Mucosa of descending colon (tissue), 3 donors: Measurements from ENCODE around the gene SNRK. TPM values are rescaled to one million over a fixed set of nuclear protein-coding genes. Genes with fewer than 3 reads are reported as not detected.
"Not testable (repeated sequence)": the region's sequence is repeated elsewhere in the genome, so short reads cannot be mapped to it uniquely, and the experiment has no call there.

Experiments used
- ATAC-seq: fragments of 200-7000 bp; cut with Tn5 transposase; one replicate; pipeline ENCODE4 v1.9.1; 2020; ENCODE audit warnings: mild to moderate bottlenecking, moderate library complexity
- DNase-seq, 3 donors: peaks; one replicate each; pipeline ENCODE4 v3.0.0-alpha.2; 2020
- H3K36me3 ChIP-seq: fragments of 200-600 bp; one replicate; pipeline ENCODE4 v1.8.0; 2021; ENCODE audit warnings: low read depth, mild to moderate bottlenecking
- H3K4me1 ChIP-seq: fragments of 200-600 bp; one replicate; pipeline ENCODE4 v1.8.0; 2021; ENCODE audit warnings: low read depth, mild to moderate bottlenecking
- H3K4me3 ChIP-seq: fragments of 200-600 bp; one replicate; pipeline ENCODE4 v1.8.0; 2021; ENCODE audit warnings: mild to moderate bottlenecking
- H3K9me3 ChIP-seq: fragments of 200-600 bp; one replicate; pipeline ENCODE4 v1.8.0; 2021; ENCODE audit warnings: mild to moderate bottlenecking
- intact Hi-C, 2 donors: fragments of 100-400 bp; cut with DNase I in 1 of 2; cut with micrococcal nuclease in 1 of 2; formaldehyde crosslinking; loops; one replicate each; pipeline versions ENCODE4 v1.11.0 to v1.11.1; 2022; cut with DNase I, micrococcal nuclease
- total RNA-seq, 3 donors: library from RNA; stranded (reverse); fragmentation: NEBNext Ultra II Directional in 2 of 3; extraction: Animal tissue kit (Norgen Biotek cat#: 25700) in 2 of 3; gene quantifications; one replicate each; pipeline versions ENCODE4 v1.2.1 to v1.2.4, GENCODE V29; 2021 to 2023
- TF ChIP-seq, protein P1 (sequence below): fragments of 200-600 bp; IDR thresholded peaks from one replicate; pipeline ENCODE4 v1.8.0; 2022; ENCODE audit warnings: antibody characterized with exemption, mild to moderate bottlenecking
- donor health status: DM: no; HTN: no; CAD: no; lungs with moderate emphysema.
- donor health status: DM: no; HTN: no; CAD: no.
- donor health status: DM: no; HTN: yes; CAD: no.

The SNRK gene
- total RNA-seq, 3 donors from 2014 or later = 33.2 to 47.6 (median 35.2) TPM

DNA sequence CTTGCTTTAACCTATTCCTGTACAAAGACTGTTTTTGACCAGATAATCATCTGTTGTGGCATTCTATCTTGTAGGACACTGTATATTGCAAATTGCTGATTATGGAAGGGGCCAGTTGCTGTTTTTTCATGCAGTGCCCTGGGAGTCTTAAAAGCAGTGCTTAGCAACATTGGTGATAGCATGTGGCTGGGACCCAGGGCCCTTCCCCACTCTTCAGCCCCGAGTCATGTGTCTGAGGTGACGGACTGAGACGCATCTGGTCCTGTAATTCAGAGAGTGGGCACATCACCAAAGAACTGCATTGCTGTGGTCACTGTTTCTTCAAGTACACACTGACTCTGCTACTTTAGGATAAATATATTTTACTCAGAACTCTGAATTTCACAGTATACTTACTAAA is 63.4 kb downstream of the SNRK start:
- intact Hi-C loops = no loop called here
- TF ChIP-seq, protein P1, sequence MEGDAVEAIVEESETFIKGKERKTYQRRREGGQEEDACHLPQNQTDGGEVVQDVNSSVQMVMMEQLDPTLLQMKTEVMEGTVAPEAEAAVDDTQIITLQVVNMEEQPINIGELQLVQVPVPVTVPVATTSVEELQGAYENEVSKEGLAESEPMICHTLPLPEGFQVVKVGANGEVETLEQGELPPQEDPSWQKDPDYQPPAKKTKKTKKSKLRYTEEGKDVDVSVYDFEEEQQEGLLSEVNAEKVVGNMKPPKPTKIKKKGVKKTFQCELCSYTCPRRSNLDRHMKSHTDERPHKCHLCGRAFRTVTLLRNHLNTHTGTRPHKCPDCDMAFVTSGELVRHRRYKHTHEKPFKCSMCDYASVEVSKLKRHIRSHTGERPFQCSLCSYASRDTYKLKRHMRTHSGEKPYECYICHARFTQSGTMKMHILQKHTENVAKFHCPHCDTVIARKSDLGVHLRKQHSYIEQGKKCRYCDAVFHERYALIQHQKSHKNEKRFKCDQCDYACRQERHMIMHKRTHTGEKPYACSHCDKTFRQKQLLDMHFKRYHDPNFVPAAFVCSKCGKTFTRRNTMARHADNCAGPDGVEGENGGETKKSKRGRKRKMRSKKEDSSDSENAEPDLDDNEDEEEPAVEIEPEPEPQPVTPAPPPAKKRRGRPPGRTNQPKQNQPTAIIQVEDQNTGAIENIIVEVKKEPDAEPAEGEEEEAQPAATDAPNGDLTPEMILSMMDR = no peak
- no peak for ATAC-seq
- no peaks in the 10 kb centered on the region for H3K4me1 ChIP-seq
- DNase-seq = no peak
- no peaks in the 10 kb centered on the region for H3K36me3 ChIP-seq
- no peak overlapping the region for H3K4me3 ChIP-seq
- H3K9me3 ChIP-seq = peaks cover 17% of the 10 kb centered on the region

DNA sequence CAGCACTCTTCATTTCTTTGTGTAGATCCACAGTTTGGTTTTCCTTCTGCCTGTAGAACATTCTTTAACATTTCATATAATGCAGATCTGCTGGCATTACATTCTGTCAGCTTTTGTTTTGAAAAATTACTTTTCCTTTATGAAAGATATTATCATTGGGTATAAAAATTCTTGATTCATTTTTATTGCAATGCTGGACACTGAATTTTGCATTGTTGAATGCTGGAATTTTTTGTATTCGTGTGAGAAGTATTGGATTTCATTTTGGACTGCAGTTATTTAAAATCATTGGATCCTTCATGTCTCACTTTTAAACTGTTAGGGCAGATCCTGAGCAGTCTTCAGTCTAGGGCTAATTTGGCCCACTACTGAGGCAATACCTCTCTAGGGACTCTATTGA is 67.1 kb downstream of the SNRK start:
- DNase-seq (no peak), ATAC-seq (no peak)
- no peaks in the 10 kb centered on the region for H3K4me1 ChIP-seq
- intact Hi-C loops = no loop called here
- no peaks in the 10 kb centered on the region for H3K36me3 ChIP-seq
- H3K9me3 ChIP-seq = peaks cover 28% of the 10 kb centered on the region
- H3K4me3 ChIP-seq = no peak overlapping the region
- TF ChIP-seq, protein P1 = no peak

DNA sequence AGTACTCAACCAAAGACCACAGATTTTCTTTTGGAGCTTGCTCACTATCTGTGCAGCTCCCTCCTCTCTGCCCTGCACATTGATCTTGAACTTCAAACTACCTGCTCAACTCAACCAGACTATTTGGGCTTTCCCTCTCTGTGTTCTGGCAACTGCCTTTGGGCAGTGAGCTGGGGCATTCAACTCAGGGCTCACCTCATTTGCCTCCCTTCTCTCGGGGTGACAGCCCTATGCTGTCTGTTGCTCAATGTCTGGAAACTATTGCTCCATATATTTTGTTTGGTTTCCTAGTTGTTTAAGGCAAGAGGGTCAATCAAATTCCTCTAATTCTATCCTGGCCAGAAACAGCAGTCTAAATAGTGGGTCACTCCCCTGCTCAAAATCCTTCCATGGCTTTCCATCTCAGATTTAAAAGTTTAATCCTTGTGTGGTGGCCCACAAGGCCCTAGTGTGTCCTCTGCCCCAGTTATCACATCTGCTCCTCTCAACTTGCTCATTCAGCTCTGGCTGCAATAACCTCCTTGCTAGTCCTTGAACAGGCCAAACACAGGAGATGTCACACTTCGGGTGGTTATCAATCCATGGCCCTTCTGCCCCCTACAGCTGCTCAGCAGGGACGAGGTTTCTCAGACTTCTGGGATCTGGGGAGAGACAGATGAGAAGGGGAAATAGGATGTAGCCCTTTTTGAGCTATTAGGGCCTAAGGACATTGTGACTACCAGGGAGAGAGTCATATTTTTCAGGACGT is 67.8 kb downstream of the SNRK start:
- Histone ChIP-seq H3K9me3 (peaks cover 28% of the 10 kb centered on the region), H3K36me3 (no peaks in the 10 kb centered on the region), H3K4me3 (no peak overlapping the region), H3K4me1 (no peaks in the 10 kb centered on the region)
- intact Hi-C loops = no loop called here
- TF ChIP-seq, protein P1 = no peak
- ATAC-seq = no peak
- no peak for DNase-seq

DNA sequence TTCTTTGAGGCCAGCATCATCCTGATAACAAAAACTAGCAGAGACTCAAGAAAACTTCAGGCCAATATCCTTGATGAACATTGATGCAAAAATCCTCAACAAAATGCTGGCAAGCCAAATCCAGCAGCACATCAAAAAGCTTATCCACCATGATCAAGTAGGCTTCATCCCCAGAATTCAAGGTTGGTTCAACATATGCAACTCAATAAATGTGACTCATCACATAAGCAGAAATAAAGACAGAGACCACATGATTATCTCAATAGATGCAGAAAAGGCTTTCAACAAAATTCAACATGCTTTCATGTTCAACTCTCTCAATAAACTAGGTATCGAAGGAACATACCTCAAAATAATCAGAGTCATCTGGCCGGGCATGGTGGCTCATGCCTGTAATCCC is 69.7 kb downstream of the SNRK start:
- intact Hi-C loops, H3K36me3 ChIP-seq, ATAC-seq, H3K4me1 ChIP-seq, DNase-seq, H3K4me3 ChIP-seq: not testable (repeated sequence)
- peaks cover 28% of the 10 kb centered on the region for H3K9me3 ChIP-seq

DNA sequence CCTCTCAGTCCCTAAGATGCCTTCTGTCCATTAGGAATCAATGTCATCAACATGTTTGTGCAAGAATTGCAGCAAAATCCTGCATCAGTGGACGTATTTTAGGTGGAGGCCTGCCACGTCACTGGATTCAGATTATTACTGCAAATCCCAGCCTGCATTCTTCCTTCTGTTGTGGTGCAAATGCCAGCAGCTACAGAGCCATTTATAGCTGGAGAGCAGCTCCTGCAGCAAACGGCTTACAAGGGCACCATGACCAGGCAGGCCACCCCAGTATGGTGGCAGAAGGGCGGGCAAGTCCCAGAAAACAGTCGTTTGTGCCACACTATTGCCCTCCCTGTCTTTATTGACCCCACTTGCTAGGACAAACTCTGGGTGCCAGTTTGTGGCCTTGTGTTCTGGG is 74.7 kb downstream of the SNRK start:
- ATAC-seq = no peak
- Histone ChIP-seq H3K4me3 (no peak overlapping the region), H3K4me1 (no peaks in the 10 kb centered on the region), H3K36me3 (no peaks in the 10 kb centered on the region), H3K9me3 (peaks cover 4% of the 10 kb centered on the region)
- TF ChIP-seq, protein P1 = no peak
- intact Hi-C loops = no loop called here
- no peak for DNase-seq

DNA sequence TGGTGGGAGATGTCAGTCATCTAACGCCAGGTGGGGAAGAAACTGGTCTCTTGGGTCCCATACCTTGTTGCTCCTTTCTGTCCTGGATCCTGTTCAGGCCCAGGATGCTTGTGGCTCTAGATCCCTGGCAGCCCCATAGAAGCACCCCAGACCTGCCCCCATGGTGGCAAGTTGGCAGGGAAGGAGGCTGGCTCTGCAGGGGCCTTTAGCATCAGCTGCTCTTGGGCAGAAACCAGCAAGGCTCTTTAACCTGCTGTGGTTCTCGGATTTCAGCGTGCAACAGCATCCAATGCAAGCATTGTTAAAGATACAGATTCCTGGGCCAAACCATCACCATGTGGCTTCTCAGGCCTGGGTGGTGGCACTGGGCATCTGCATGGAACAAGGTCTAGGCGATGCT is 75.8 kb downstream of the SNRK start:
- no peaks in the 10 kb centered on the region for H3K4me1 ChIP-seq
- no peak for ATAC-seq
- TF ChIP-seq, protein P1 = no peak
- no peak for DNase-seq
- intact Hi-C loops = no loop called here
- H3K4me3 ChIP-seq = no peak overlapping the region
- no peaks in the 10 kb centered on the region for H3K9me3 ChIP-seq
- H3K36me3 ChIP-seq = no peaks in the 10 kb centered on the region
